Subcutaneous abdominal adipose tissue (tissue), 5 donors: ENCODE measurements around the gene HFE.
A peak's percentile ranks its signal among the peaks of the same experiment; 100 is the strongest.

Experiments
- H3K27ac ChIP-seq: one replicate; pipeline ENCODE4 v1.7.0; 2013; ENCODE audit warnings: low read depth, mild to moderate bottlenecking, inconsistent platforms, low read length, moderate library complexity
- H3K27me3 ChIP-seq, 5 donors: one replicate each; pipeline ENCODE4 v1.7.0; 2013; ENCODE audit warnings: low read length in 5 of 5, inconsistent platforms in 1 of 5; ENCODE audit not compliant: control insufficient read depth in 5 of 5, insufficient read depth in 4 of 5
- H3K36me3 ChIP-seq, 5 donors: one replicate each; pipeline ENCODE4 v1.7.0; 2013; ENCODE audit warnings: low read length in 5 of 5; ENCODE audit not compliant: control insufficient read depth in 5 of 5, insufficient read depth in 5 of 5
- H3K4me1 ChIP-seq, 5 donors: one replicate each; pipeline ENCODE4 v1.7.0; 2013; ENCODE audit warnings: low read length in 5 of 5, mild to moderate bottlenecking in 3 of 5, moderate library complexity in 1 of 5; ENCODE audit not compliant: control insufficient read depth in 5 of 5, insufficient read depth in 5 of 5
- H3K4me3 ChIP-seq, 5 donors: one replicate each; pipeline ENCODE4 v1.7.0; 2013; ENCODE audit warnings: low read length in 5 of 5, low read depth in 1 of 5
- H3K9ac ChIP-seq, 5 donors: one replicate each; pipeline ENCODE4 v1.7.0; 2013; ENCODE audit warnings: low read length in 5 of 5, mild to moderate bottlenecking in 4 of 5, moderate library complexity in 3 of 5
- H3K9me3 ChIP-seq, 5 donors: one replicate each; pipeline ENCODE4 v1.7.0; 2013; ENCODE audit warnings: low read length in 5 of 5; ENCODE audit not compliant: control insufficient read depth in 5 of 5
- donor health status: healthy.
- donor health status: healthy.
- donor health status: healthy.
- donor health status: healthy.
- donor health status: healthy.

Gene HFE

DNA sequence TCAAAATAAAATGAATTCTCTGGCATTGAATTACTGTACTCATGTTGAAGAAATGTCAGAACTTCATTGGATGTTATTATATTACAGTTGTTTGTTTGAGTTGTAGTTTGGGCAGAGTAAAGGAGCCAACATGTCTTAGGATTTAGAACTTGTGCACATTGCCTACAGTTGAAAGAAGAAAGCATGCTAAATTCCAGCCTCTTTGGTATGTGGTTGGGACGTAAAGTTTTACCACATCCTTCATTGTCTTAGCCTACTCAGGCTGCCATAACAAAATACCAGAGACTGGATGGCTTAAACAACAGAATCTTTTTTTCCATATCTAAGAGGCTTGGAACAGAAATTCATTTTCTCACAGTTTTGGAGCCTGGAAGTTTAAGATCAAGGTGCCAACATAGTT lies 42.4 kb downstream of the HFE start:
- Histone ChIP-seq H3K9me3 (no peaks in the 10 kb centered on the region), H3K4me3 (no peak overlapping the region), H3K4me1 (peaks cover 0 to 36% (median 24%) of the 10 kb centered on the region in 5 donors), H3K9ac (no peak overlapping the region), H3K27me3 (no peaks in the 10 kb centered on the region), H3K27ac (no peak overlapping the region), H3K36me3 (peaks cover 10 to 32% (median 19%) of the 10 kb centered on the region in 5 donors)

DNA sequence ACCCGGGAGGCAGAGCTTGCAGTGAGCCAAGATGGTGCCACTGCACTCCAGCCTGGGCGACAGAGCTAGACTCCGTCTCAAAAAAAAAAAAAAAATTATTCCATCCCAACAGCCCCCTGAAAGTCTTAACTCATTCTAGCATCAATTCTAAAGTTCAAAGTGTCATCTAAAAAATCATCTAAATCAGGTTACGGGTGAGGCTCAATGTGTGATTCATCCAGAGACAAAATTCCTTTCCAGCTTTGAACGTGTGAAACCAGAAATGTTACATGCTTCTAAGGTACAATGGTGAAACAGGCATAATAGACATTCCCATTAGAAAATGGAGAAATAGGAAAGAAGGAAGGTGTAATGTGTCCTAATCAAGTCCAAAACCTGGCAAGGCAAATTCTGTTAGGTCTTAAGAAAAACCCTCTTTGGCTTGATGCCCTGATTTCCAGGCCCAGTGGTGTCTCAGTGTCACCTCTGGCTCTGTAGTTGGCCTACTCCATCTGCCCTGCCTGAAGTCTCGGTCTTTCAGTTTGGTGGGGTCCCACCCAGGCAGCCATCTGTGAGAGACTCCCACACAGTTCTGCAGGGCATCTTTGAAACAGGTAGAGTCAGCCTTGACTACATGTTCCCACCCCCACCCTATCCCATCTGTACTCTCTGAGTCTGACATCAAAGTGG lies 43.5 kb downstream of the HFE start:
- Histone ChIP-seq H3K27ac (no peak overlapping the region), H3K4me1 (peaks cover 0 to 32% (median 24%) of the 10 kb centered on the region in 5 donors), H3K9me3 (no peaks in the 10 kb centered on the region), H3K9ac (no peak overlapping the region), H3K27me3 (no peaks in the 10 kb centered on the region), H3K4me3 (no peak overlapping the region), H3K36me3 (peaks cover 10 to 32% (median 19%) of the 10 kb centered on the region in 5 donors)

DNA sequence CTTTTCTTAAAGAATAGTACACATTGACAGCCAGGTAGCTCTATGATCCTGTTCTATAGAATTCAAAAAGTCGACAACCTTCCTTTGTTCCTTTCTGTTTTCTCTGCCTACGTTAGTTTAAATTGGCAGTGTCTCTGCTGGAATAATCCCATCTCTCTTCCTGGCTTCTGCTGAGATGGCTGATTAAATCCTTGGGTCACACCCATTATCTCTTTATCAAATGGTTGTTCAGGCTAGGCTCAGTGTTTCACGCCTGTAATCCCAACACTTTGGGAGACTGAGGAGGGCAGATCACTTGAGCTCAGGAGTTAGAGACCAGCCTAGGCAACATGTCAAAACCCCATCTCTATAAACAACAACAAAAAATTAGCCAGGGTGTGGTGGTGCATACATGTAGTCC lies 44.4 kb downstream of the HFE start:
- no peak overlapping the region for H3K27ac ChIP-seq
- H3K27me3 ChIP-seq = no peaks in the 10 kb centered on the region
- peaks cover 0 to 23% (median 20%) of the 10 kb centered on the region in 5 donors for H3K4me1 ChIP-seq
- peaks cover 10 to 32% (median 19%) of the 10 kb centered on the region in 5 donors for H3K36me3 ChIP-seq
- H3K9ac ChIP-seq = no peak overlapping the region
- H3K4me3 ChIP-seq = no peak overlapping the region
- H3K9me3 ChIP-seq = no peaks in the 10 kb centered on the region

DNA sequence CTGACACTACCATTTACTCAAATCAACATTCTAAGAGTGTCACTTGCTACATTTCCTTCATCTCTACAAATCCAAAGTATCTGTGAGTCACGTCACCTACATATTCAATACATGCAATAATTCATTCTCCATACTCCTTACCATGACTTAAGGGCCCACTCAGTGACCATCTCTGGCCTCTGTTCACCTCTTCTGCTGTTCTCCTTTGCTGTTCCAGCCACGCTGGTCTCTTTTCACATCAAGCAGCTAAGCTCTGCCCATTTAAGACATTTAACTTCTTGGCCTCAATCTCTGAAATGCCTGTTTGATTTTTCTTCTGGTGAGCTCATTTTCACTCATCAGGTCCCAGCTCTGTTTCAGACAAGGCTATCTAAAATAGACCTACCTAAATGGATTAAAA lies 46.5 kb downstream of the HFE start:
- Histone ChIP-seq H3K4me1 (peaks cover 0 to 4% (median 0%) of the 10 kb centered on the region in 5 donors), H3K27me3 (no peaks in the 10 kb centered on the region), H3K36me3 (peaks cover 11 to 40% (median 20%) of the 10 kb centered on the region in 5 donors), H3K9ac (no peak overlapping the region), H3K9me3 (no peaks in the 10 kb centered on the region), H3K4me3 (no peak overlapping the region), H3K27ac (no peak overlapping the region)

DNA sequence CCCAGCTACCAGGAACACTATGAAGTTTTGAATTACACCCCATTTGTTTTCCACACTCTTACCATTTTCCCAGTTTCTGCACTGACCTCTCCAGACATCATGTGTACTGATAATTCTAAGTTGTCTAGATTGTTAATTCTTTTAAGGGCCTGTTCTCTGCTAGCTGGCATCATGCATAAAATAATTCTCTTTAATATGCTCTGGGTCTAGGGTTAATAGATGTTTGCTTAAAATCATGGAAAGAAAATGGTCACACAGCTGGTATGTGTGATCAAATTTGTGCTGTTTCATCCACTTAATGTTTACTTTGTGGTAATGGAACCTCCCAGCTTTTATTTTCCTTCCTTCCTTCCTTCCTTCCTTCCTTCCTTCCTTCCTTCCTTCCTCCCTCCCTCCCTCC lies 49.1 kb downstream of the HFE start:
- no peak overlapping the region for H3K9ac ChIP-seq
- H3K9me3 ChIP-seq = no peaks in the 10 kb centered on the region
- H3K27me3 ChIP-seq = no peaks in the 10 kb centered on the region
- H3K4me1 ChIP-seq = no peaks in the 10 kb centered on the region
- peaks cover 11 to 29% (median 14%) of the 10 kb centered on the region in 5 donors for H3K36me3 ChIP-seq
- H3K27ac ChIP-seq = no peak overlapping the region
- no peak overlapping the region for H3K4me3 ChIP-seq

DNA sequence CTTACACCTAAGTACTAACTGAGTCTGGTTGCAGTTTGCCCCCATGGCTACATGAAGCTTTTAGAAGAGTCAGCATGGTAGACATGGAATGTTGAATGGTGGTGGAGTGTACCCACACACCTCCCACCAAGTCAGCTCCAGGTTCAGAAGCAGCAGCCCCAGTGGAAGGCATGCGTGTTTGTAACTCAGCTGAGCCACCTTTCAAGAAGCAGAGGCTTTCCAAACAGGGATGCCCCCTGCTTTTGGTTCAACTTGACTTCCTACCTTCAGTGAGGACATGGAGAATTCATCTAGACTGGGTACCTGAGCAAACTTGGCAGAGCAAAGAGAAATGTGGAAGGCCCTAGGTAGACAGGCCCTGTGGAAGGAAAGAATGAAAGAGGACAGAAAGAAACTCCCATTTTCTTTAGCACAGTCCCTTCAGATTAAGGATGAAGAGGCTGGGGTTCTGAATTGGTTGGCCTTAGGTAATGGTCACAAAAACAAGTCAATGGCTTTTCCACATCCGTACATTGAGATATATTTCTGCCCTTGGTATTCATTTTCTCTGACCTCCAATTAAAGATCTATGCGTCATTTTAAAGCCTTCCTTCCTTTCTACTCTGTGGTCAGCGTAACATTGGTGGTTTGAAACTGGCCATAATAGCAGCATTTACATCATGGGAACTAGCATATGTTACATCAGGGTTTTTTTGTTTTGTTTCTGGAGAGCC lies 53.2 kb downstream of the HFE start:
- H3K27me3 ChIP-seq = no peaks in the 10 kb centered on the region
- H3K27ac ChIP-seq = no peak overlapping the region
- no peak overlapping the region for H3K9ac ChIP-seq
- peaks cover 8 to 21% (median 14%) of the 10 kb centered on the region in 5 donors for H3K36me3 ChIP-seq
- no peaks in the 10 kb centered on the region for H3K9me3 ChIP-seq
- H3K4me3 ChIP-seq = no peak overlapping the region
- no peaks in the 10 kb centered on the region for H3K4me1 ChIP-seq

DNA sequence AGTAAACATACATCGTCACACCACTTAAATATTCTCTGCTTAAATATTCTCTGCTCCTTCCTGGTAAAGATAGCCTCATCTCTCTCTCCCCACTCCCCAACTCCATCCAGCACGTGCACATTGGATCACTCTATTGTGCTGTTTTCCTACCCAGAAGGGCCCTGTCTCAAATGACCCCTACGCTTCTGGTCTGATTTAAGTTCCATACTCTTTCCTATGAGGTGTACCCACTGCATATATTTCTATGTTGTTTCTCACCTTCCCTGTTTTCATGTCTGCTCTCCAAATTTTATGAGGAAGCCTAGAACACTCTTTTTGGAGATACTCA lies 53.7 kb downstream of the HFE start:
- peaks cover 8 to 21% (median 14%) of the 10 kb centered on the region in 5 donors for H3K36me3 ChIP-seq
- H3K27ac ChIP-seq = no peak overlapping the region
- no peak overlapping the region for H3K9ac ChIP-seq
- H3K9me3 ChIP-seq = no peaks in the 10 kb centered on the region
- no peaks in the 10 kb centered on the region for H3K4me1 ChIP-seq
- H3K4me3 ChIP-seq = no peak overlapping the region
- no peaks in the 10 kb centered on the region for H3K27me3 ChIP-seq

DNA sequence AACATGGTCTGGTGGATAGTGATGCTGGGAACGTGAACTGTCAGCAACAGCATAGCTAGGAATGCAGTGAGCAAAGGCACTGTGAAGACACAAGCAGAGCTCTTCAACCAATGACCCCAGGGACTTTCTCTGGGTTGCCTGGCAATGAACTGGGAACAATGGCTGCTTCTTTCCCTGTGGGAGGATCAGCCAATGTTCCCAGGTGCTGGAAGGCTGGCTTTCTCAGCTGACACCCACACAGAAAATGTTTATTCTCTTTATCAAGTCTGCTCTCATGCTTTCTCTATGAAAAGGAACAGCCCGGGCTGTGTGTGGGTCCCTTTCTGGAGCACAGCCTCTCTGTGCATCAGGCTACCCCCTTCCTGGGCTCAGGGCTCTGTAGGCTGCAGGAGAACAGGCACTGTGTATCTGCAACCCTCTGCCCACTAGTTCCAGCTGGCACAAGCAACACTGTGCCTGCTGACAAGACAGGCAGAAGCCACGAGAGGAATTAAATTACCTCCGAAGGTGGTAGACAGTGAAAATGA lies 54.2 kb downstream of the HFE start:
- H3K36me3 ChIP-seq = peaks cover 8 to 21% (median 14%) of the 10 kb centered on the region in 5 donors
- H3K9me3 ChIP-seq = no peaks in the 10 kb centered on the region
- no peaks in the 10 kb centered on the region for H3K4me1 ChIP-seq
- H3K27me3 ChIP-seq = no peaks in the 10 kb centered on the region
- H3K9ac ChIP-seq = no peak overlapping the region
- H3K4me3 ChIP-seq = no peak overlapping the region
- H3K27ac ChIP-seq = no peak overlapping the region

DNA sequence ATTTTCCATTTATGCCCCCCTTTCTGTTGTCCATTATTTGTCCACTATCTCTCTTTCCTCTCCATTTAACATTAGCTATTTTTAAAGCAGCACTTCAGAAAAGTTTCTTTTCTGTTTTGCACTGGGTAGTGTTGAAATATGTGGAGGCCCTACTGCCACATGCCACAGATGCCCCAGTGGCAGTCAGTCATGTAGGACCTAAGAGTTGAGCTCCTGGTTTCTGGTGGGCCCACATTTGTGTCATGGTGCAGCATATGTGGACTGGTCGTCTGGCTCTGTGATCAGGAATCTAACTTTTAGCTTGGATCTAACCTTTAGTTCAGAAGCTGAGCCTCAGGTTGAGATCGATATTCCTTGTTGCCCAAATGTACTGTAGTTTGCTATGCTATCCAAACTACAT lies 54.8 kb downstream of the HFE start:
- H3K9ac ChIP-seq = peak overlapping the region in 1 of 5 donors; percentile 2
- no peak overlapping the region for H3K27ac ChIP-seq
- no peaks in the 10 kb centered on the region for H3K27me3 ChIP-seq
- H3K4me3 ChIP-seq = no peak overlapping the region
- H3K4me1 ChIP-seq = no peaks in the 10 kb centered on the region
- no peaks in the 10 kb centered on the region for H3K9me3 ChIP-seq
- H3K36me3 ChIP-seq = peaks cover 8 to 18% (median 13%) of the 10 kb centered on the region in 5 donors
